Parathyroid adenoma (tissue), 2 donors: ENCODE results near the gene SAMD1.

ENCODE experiments used
- H2AFZ ChIP-seq: fragments of 300-600 bp; sonication (generic); one replicate; pipeline ENCODE4 v1.7.0; 2017; ENCODE audit warnings: antibody characterized with exemption, mild to moderate bottlenecking
- H3K27ac ChIP-seq: fragments of 300-600 bp; sonication (generic); one replicate; pipeline ENCODE4 v1.7.0; 2017
- H3K27me3 ChIP-seq: fragments of 300-600 bp; sonication (generic); one replicate; pipeline ENCODE4 v1.7.0; 2017; ENCODE audit warnings: low read length; ENCODE audit not compliant: control insufficient read depth, insufficient read depth
- H3K36me3 ChIP-seq: fragments of 300-600 bp; sonication (generic); one replicate; pipeline ENCODE4 v1.7.0; 2017; ENCODE audit warnings: low read length; ENCODE audit not compliant: control insufficient read depth, insufficient read depth
- H3K4me1 ChIP-seq: fragments of 300-600 bp; sonication (generic); one replicate; pipeline ENCODE4 v1.7.0; 2017; ENCODE audit warnings: control low read depth
- H3K4me2 ChIP-seq: fragments of 300-600 bp; sonication (generic); one replicate; pipeline ENCODE4 v1.7.0; 2017; ENCODE audit warnings: low read length
- H3K4me3 ChIP-seq: fragments of 300-600 bp; sonication (generic); one replicate; pipeline ENCODE4 v1.7.0; 2017; ENCODE audit warnings: low read depth, low read length
- H3K79me2 ChIP-seq: fragments of 300-600 bp; sonication (generic); one replicate; pipeline ENCODE4 v1.7.0; 2017; ENCODE audit warnings: control low read depth
- H3K9ac ChIP-seq: fragments of 300-600 bp; sonication (generic); one replicate; pipeline ENCODE4 v1.7.0; 2017; ENCODE audit warnings: mild to moderate bottlenecking
- H3K9me3 ChIP-seq: fragments of 300-600 bp; sonication (generic); one replicate; pipeline ENCODE4 v1.7.0; 2017; ENCODE audit warnings: low read length; ENCODE audit not compliant: control insufficient read depth
- TF ChIP-seq, protein P1 (sequence below): fragments of 300-600 bp; sonication (generic); IDR thresholded peaks from one replicate; pipeline ENCODE4 v1.7.0; 2017; ENCODE audit warnings: antibody characterized with exemption, mild to moderate bottlenecking
- donor health status: primary hyperparathyroidism.

SAMD1 gene

GRCh38 chr19:14101003-14101545 is 10.5 kb upstream of the SAMD1 start:
- Histone ChIP-seq H3K4me3 (no peak overlapping the region), H3K4me1 (no peaks in the 10 kb centered on the region), H2AFZ (no peak overlapping the region), H3K9me3 (no peaks in the 10 kb centered on the region), H3K27ac (no peak overlapping the region), H3K9ac (no peak overlapping the region), H3K36me3 (no peaks in the 10 kb centered on the region), H3K79me2 (no peaks in the 10 kb centered on the region), H3K27me3 (no peaks in the 10 kb centered on the region), H3K4me2 (no peak overlapping the region)
- TF ChIP-seq, protein P1, sequence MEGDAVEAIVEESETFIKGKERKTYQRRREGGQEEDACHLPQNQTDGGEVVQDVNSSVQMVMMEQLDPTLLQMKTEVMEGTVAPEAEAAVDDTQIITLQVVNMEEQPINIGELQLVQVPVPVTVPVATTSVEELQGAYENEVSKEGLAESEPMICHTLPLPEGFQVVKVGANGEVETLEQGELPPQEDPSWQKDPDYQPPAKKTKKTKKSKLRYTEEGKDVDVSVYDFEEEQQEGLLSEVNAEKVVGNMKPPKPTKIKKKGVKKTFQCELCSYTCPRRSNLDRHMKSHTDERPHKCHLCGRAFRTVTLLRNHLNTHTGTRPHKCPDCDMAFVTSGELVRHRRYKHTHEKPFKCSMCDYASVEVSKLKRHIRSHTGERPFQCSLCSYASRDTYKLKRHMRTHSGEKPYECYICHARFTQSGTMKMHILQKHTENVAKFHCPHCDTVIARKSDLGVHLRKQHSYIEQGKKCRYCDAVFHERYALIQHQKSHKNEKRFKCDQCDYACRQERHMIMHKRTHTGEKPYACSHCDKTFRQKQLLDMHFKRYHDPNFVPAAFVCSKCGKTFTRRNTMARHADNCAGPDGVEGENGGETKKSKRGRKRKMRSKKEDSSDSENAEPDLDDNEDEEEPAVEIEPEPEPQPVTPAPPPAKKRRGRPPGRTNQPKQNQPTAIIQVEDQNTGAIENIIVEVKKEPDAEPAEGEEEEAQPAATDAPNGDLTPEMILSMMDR = no peak

GRCh38 chr19:14097532-14098151 is 7.1 kb upstream of the SAMD1 start:
- no peak overlapping the region for H3K9ac ChIP-seq
- no peaks in the 10 kb centered on the region for H3K79me2 ChIP-seq
- H3K27ac ChIP-seq = no peak overlapping the region
- H2AFZ ChIP-seq = no peak overlapping the region
- TF ChIP-seq, protein P1 = peak; percentile 22
- no peak overlapping the region for H3K4me3 ChIP-seq
- H3K4me1 ChIP-seq = no peaks in the 10 kb centered on the region
- no peak overlapping the region for H3K4me2 ChIP-seq
- H3K27me3 ChIP-seq = no peaks in the 10 kb centered on the region
- H3K36me3 ChIP-seq = no peaks in the 10 kb centered on the region
- no peaks in the 10 kb centered on the region for H3K9me3 ChIP-seq

GRCh38 chr19:14096272-14096992 is 5.9 kb upstream of the SAMD1 start:
- no peak overlapping the region for H2AFZ ChIP-seq
- peaks cover 5% of the 10 kb centered on the region for H3K4me1 ChIP-seq
- no peak overlapping the region for H3K9ac ChIP-seq
- no peaks in the 10 kb centered on the region for H3K27me3 ChIP-seq
- no peaks in the 10 kb centered on the region for H3K36me3 ChIP-seq
- no peak overlapping the region for H3K4me2 ChIP-seq
- H3K9me3 ChIP-seq = no peaks in the 10 kb centered on the region
- TF ChIP-seq, protein P1 = no peak
- H3K4me3 ChIP-seq = no peak overlapping the region
- H3K79me2 ChIP-seq = no peaks in the 10 kb centered on the region
- no peak overlapping the region for H3K27ac ChIP-seq

- Histone ChIP-seq H3K36me3 (no peaks in the 10 kb centered on the region), H3K4me1 (peaks cover 5% of the 10 kb centered on the region), H3K27ac (no peak overlapping the region), H3K4me2 (no peak overlapping the region), H3K9ac (no peak overlapping the region), H3K27me3 (no peaks in the 10 kb centered on the region), H3K4me3 (no peak overlapping the region), H2AFZ (no peak overlapping the region), H3K79me2 (no peaks in the 10 kb centered on the region), H3K9me3 (no peaks in the 10 kb centered on the region)
- TF ChIP-seq, protein P1 = no peak
These were observed 4.3 kb upstream of the SAMD1 start for GRCh38 chr19:14094854-14095253.
